IPS-20b (cell line): ENCODE measurements around the gene HPS5.
"Not testable (repeated sequence)": the region's sequence is repeated elsewhere in the genome, so short reads cannot be mapped to it uniquely, and the experiment has no call there.

ENCODE experiments used
- H3K27ac ChIP-seq: one replicate; pipeline ENCODE4 v1.5.1; 2013; ENCODE audit warnings: low read length
- H3K27me3 ChIP-seq: 2 replicates; pipeline ENCODE4 v1.6.1; 2013; ENCODE audit warnings: mild to moderate bottlenecking, low read length, inconsistent platforms; ENCODE audit not compliant: insufficient read depth
- H3K36me3 ChIP-seq: 2 replicates; pipeline ENCODE4 v1.6.1; 2013; ENCODE audit warnings: low read depth, mild to moderate bottlenecking, inconsistent platforms, low read length, moderate library complexity; ENCODE audit not compliant: insufficient read depth
- H3K4me1 ChIP-seq: 2 replicates; pipeline ENCODE4 v1.6.1; 2013; ENCODE audit warnings: mild to moderate bottlenecking, control low read depth, inconsistent platforms, low read length, moderate library complexity; ENCODE audit not compliant: insufficient read depth
- H3K4me3 ChIP-seq: 2 replicates; pipeline ENCODE4 v1.5.1; 2013; ENCODE audit warnings: mild to moderate bottlenecking, low read length, inconsistent platforms
- H3K9ac ChIP-seq: 2 replicates; pipeline ENCODE4 v1.6.1; 2013; ENCODE audit warnings: low read depth, mild to moderate bottlenecking, inconsistent platforms, low read length, moderate library complexity
- H3K9me3 ChIP-seq: 2 replicates; pipeline ENCODE4 v1.6.1; 2013; ENCODE audit warnings: mild to moderate bottlenecking, low read depth, low read length, inconsistent platforms; ENCODE audit not compliant: insufficient read depth

Gene HPS5

DNA sequence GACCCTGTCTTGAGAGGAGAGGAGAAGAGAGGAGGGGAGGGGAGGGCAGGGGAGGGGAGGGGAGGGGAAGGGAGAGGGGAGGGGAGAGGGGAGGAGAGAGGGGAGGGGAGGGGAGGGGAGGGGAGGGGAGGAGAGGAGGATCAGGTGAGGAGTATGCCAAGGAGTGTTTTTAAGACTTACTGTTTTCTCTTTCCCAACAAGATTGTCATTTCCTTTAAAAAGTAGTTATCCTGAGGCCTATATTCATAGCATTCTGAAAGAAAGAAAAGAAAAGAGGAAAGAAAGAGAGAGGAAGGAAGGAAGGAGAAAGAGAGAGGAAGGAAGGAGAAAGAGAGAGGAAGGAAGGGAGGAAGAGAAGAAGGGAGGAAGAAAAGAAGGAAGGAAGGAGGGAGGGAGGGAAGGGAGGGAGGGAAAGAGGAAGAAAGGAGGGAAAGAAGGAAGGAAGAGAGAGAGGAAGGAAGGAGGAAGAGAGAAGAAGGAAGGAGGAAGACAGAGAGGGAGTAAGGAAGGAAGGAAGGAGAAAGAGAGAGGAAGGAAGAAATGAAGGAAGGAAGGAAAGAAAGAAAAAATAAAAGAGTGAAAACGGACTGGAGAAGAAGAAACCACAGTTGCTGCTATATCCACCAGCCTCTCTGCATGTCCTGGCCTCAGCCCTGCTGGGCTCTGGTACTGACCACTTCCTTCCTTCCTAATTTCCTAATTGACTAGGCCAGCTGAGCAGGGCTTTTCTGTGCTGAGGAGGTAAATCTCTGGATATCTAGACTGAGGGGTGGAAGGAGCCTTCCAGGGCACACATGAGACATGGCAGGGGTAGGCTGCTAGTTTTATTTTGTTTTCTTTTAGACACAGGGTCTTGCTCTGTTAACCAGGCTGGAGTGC is 57.0 kb downstream of the HPS5 start:
- H3K36me3 ChIP-seq, result no peaks in the 10 kb centered on the region
- no peak overlapping the region for H3K9ac ChIP-seq
- no peak overlapping the region for H3K4me3 ChIP-seq
- 0 out of 2 replicates have a peak, but pooled peaks cover 2% of the 10 kb centered on the region for H3K4me1 ChIP-seq
- H3K9me3 ChIP-seq, result no peaks in the 10 kb centered on the region
- no peak overlapping the region for H3K27ac ChIP-seq
- no peaks in the 10 kb centered on the region for H3K27me3 ChIP-seq

GRCh38 chr11:18264035-18264434 is 57.9 kb downstream of the HPS5 start:
- H3K27ac ChIP-seq, result no peak overlapping the region
- H3K4me3 ChIP-seq, result no peak overlapping the region
- 0 out of 2 replicates have a peak, but pooled peaks cover 2% of the 10 kb centered on the region for H3K4me1 ChIP-seq
- H3K27me3 ChIP-seq, result no peaks in the 10 kb centered on the region
- H3K9ac ChIP-seq, result no peak overlapping the region
- H3K36me3 ChIP-seq, result no peaks in the 10 kb centered on the region
- no peaks in the 10 kb centered on the region for H3K9me3 ChIP-seq

DNA sequence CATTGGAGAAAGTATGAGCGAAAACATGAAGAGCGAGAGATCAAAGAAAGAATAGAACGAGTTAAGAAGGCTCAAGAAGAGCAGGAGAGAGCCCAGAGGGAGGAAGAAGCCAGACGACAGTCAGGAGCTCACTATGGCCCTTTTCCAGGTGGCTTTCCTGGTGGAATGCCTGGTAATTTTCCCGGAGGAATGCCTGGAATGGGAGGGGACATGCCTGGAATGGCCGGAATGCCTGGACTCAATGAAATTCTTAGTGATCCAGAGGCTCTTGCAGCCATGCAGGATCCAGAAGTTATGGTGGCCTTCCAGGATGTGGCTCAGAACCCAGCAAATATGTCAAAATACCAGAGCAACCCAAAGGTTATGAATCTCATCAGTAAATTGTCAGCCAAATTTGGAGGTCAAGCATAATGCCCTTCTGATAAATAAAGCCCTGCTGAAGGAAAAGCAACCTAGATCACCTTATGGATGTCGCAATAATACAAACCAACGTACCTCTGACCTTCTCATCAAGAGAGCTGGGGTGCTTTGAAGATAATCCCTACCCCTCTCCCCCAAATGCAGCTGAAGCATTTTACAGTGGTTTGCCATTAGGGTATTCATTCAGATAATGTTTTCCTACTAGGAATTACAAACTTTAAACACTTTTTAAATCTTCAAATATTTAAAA is 59.1 kb downstream of the HPS5 start:
- H3K4me1 ChIP-seq, H3K9ac ChIP-seq, H3K27me3 ChIP-seq, H3K27ac ChIP-seq, H3K4me3 ChIP-seq, H3K9me3 ChIP-seq, H3K36me3 ChIP-seq: not testable (repeated sequence)

DNA sequence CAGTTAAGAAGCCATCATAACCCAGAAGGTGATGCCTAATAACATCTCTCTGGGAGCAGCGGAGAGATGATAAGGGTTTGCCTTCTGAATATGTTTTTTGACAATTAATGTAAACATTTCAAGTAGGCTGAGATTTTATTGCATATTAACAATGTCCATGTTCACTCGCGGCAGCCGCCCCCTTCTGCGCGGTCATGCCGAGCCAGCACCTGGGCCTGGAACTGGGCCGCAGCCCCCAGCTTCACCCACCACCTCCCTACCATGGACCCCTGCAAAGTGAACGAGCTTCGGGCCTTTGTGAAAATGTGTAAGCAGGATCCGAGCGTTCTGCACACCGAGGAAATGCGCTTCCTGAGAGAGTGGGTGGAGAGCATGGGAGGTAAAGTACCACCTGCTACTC is 60.2 kb downstream of the HPS5 start:
- H3K4me1 ChIP-seq, result 0 out of 2 replicates have a peak, but pooled peaks cover 2% of the 10 kb centered on the region
- H3K27me3 ChIP-seq, result no peaks in the 10 kb centered on the region

GRCh38 chr11:18259259-18259658 is 62.7 kb downstream of the HPS5 start:
- no peaks in the 10 kb centered on the region for H3K9me3 ChIP-seq
- no peak overlapping the region for H3K4me3 ChIP-seq
- no peak overlapping the region for H3K27ac ChIP-seq
- 0 out of 2 replicates have a peak, but pooled peaks cover 2% of the 10 kb centered on the region for H3K4me1 ChIP-seq
- H3K27me3 ChIP-seq, result no peaks in the 10 kb centered on the region
- no peak overlapping the region for H3K9ac ChIP-seq
- H3K36me3 ChIP-seq, result no peaks in the 10 kb centered on the region

More for the DNA sequence above, 60.2 kb downstream of the HPS5 start:
- no peaks in the 10 kb centered on the region for H3K9me3 ChIP-seq
- H3K36me3 ChIP-seq, result no peaks in the 10 kb centered on the region
- no peak overlapping the region for H3K9ac ChIP-seq
- H3K27ac ChIP-seq, result no peak overlapping the region
- H3K4me3 ChIP-seq, result no peak overlapping the region

GRCh38 chr11:18254781-18255361 is 67.1 kb downstream of the HPS5 start:
- no peak overlapping the region for H3K27ac ChIP-seq
- H3K9ac ChIP-seq, result no peak overlapping the region
- H3K4me3 ChIP-seq, result no peak overlapping the region
- H3K27me3 ChIP-seq, result no peaks in the 10 kb centered on the region
- no peaks in the 10 kb centered on the region for H3K9me3 ChIP-seq
- H3K36me3 ChIP-seq, result no peaks in the 10 kb centered on the region
- no peaks in the 10 kb centered on the region for H3K4me1 ChIP-seq

GRCh38 chr11:18253778-18254338 is 68.1 kb downstream of the HPS5 start:
- Histone ChIP-seq H3K4me3 (no peak overlapping the region), H3K27me3 (no peaks in the 10 kb centered on the region), H3K9me3 (no peaks in the 10 kb centered on the region), H3K4me1 (no peaks in the 10 kb centered on the region), H3K9ac (no peak overlapping the region), H3K36me3 (no peaks in the 10 kb centered on the region), H3K27ac (no peak overlapping the region)

- Histone ChIP-seq H3K4me3 (no peak overlapping the region), H3K9me3 (no peaks in the 10 kb centered on the region), H3K36me3 (no peaks in the 10 kb centered on the region), H3K27me3 (no peaks in the 10 kb centered on the region), H3K27ac (no peak overlapping the region), H3K9ac (no peak overlapping the region), H3K4me1 (no peaks in the 10 kb centered on the region)
These were observed 68.7 kb downstream of the HPS5 start for GRCh38 chr11:18253233-18253632.

DNA sequence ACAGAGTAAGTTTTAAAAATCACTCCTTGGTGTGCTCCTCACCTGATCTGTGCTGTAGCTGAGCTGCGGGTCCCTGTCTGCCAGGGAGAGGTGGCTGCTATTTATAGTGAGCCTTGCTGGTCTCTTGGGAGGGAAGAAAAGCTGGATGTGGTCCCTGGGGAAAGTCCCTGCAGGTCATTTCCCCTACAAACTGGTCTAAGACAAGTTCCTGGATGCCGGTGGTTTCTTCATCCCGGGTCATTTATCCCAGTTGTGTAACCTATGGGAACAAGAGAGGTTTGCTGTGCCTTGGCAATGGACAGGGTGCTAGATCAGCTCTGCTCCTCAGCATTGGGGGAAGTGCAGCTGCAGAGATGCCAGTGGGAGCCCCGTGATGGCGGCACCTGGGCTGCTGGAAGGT is 73.4 kb downstream of the HPS5 start, which contains the start of gene SAA2:
Gene SAA2 (minus strand): TSS at position 108 of the 400 bp plus-strand sequence. CDS start 657 bp downstream, outside the sequence.
- no peak within 1 kb of the TSS for H3K4me3 ChIP-seq
- H3K9me3 ChIP-seq, result peaks cover under 1% of the 10 kb centered on the region; the same call in 1 of the 2 replicates
- no peaks in the 10 kb centered on the region for H3K27me3 ChIP-seq
- no peaks in the 10 kb centered on the region for H3K4me1 ChIP-seq
- no peak within 1 kb of the TSS for H3K9ac ChIP-seq
- no peaks in the 10 kb centered on the region for H3K36me3 ChIP-seq
- no peak within 1 kb of the TSS for H3K27ac ChIP-seq

- H3K9me3 ChIP-seq, H3K27ac ChIP-seq, H3K27me3 ChIP-seq, H3K4me3 ChIP-seq, H3K36me3 ChIP-seq, H3K9ac ChIP-seq, H3K4me1 ChIP-seq: not testable (repeated sequence)
These were observed 74.8 kb downstream of the HPS5 start for GRCh38 chr11:18247191-18247581.

DNA sequence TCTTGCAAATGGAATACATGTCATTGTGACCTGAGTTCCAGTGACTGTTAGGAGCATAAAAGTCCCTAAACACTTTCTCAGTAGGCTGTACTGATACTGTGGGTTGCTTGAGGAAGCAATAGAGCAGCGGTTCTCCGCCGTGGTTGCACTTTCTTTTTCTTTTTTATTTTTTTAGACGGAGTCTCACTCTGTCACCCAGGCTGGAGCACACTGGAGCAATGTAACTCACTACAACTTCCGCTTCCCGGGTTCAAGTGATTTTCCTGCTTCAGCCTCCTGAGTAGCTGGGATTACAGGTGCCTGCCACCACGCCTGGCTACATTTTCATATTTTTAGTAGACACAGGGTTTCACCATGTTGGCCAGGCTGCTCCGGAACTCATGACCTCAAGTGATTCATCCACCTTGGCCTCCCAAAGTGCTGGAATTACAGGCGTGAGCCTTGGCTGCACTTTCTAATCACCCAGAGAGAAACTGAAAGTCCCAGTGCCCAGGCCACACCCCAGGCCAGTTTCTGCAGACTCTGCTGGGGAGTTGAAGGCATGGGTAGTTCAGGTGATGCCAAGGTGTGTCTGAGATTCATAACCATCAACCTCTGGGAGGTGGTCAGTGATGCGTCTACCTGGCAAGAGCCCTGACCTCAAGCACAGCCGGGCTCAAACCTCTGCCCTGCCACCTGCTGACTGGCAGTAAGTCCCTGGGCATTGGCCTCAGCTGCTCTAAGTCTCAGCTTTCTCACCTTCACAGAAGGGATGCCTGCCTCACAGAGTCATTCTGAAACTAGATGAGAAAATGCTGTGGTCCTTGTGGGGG is 75.4 kb downstream of the HPS5 start:
- not testable (repeated sequence) for H3K27me3 ChIP-seq, H3K4me1 ChIP-seq, H3K4me3 ChIP-seq, H3K27ac ChIP-seq, H3K9me3 ChIP-seq, H3K36me3 ChIP-seq, H3K9ac ChIP-seq
